GM12878 (cell line): ENCODE data around the gene SLC34A1. TPM values are rescaled to one million over a fixed set of nuclear protein-coding genes. Genes with fewer than 3 reads are reported as not detected.
A peak's percentile ranks its signal among the peaks of the same experiment; 100 is the strongest.

Experiments
- BRCA1 ChIP-seq: IDR thresholded peaks from 2 replicates; pipeline ENCODE4 v1.6.1; 2011; ENCODE audit warnings: low read depth, low read length, improper control_type of control experiment
- CHD2 ChIP-seq: IDR thresholded peaks from 2 replicates; pipeline ENCODE4 v1.6.1; 2011; ENCODE audit warnings: low read depth, low read length, improper control_type of control experiment, borderline replicate concordance
- CREB1 ChIP-seq: IDR thresholded peaks from 2 replicates; pipeline ENCODE4 v1.6.1; 2012; ENCODE audit warnings: low read depth, mild to moderate bottlenecking, inconsistent platforms
- CUX1 ChIP-seq: IDR thresholded peaks from 2 replicates; pipeline ENCODE4 v1.6.1; 2012; ENCODE audit warnings: improper control_type of control experiment, low read depth, low read length; ENCODE audit not compliant: insufficient replicate concordance
- EGR1 ChIP-seq, 2 experiments: IDR thresholded peaks; 1 replicate in 1 of 2; 2 replicates in 1 of 2; pipeline ENCODE4 v1.6.1; 2011 to 2012; ENCODE audit warnings: low read depth in 2 of 2, low read length in 2 of 2, borderline replicate concordance in 1 of 2, mild to moderate bottlenecking in 1 of 2, moderate library complexity in 1 of 2
- EZH2 ChIP-seq: IDR thresholded peaks from 2 replicates; pipeline ENCODE4 v1.6.1; 2012; ENCODE audit warnings: low read depth, mild to moderate bottlenecking, control low read depth, inconsistent platforms, low read length, borderline replicate concordance; ENCODE audit not compliant: control insufficient read depth
- NR2C2 ChIP-seq: IDR thresholded peaks from 2 replicates; pipeline ENCODE4 v1.6.1; 2011; ENCODE audit warnings: borderline replicate concordance, low read depth; ENCODE audit not compliant: control insufficient read depth, insufficient read length
- PAX8 ChIP-seq: fragments of 450-650 bp; IDR thresholded peaks from 2 replicates; pipeline ENCODE4 v1.6.1; 2017; ENCODE audit warnings: mild to moderate bottlenecking, moderate library complexity
- RCOR1 ChIP-seq: conservative IDR thresholded peaks from 2 replicates; pipeline ENCODE4 v1.6.1; 2012; ENCODE audit warnings: low read depth, low read length, improper control_type of control experiment
- STAT3 ChIP-seq: IDR thresholded peaks from 2 replicates; pipeline ENCODE4 v1.6.1; 2011; ENCODE audit warnings: low read depth, low read length, improper control_type of control experiment
- SUZ12 ChIP-seq: fragments of 200-600 bp; sonication (generic); IDR thresholded peaks from one replicate; pipeline ENCODE4 v1.6.1; 2018; ENCODE audit warnings: antibody characterized with exemption, mild to moderate bottlenecking; ENCODE audit not compliant: unreplicated experiment
- USF1 ChIP-seq: IDR thresholded peaks from 2 replicates; pipeline ENCODE4 v1.6.1; 2011; ENCODE audit warnings: borderline replicate concordance, low read depth, mild to moderate bottlenecking, moderate library complexity, mixed read lengths, low read length; ENCODE audit not compliant: insufficient read depth; ENCODE audit errors: extremely low read length
- ZBED1 ChIP-seq: IDR thresholded peaks from 2 replicates; pipeline ENCODE4 v1.6.1; 2016; ENCODE audit warnings: borderline replicate concordance
- polyA plus RNA-seq, 11 experiments: library from polyadenylated mRNA; depleted of rRNA in 4 of 11; unstranded in 6 of 11; stranded (reverse) in 5 of 11; fragments of >200 nt; fragmentation: Nextera tagmentation in 4 of 11; fragmentation: Illumina TruSeq in 1 of 11; extraction: Ambion mirVana in 4 of 11; extraction: Trizol in 1 of 11; gene quantifications; 1 replicate in 1 of 11; 2 replicates in 10 of 11; pipeline versions ENCODE4 v1.2.1 to v1.2.3, GENCODE V29; 2011 to 2016; ENCODE audit warnings: inconsistent platforms in 2 of 11, missing spikeins in 2 of 11, low read depth in 1 of 11
- total RNA-seq, 4 experiments: library from RNA; depleted of rRNA in 3 of 4; stranded (reverse); fragments of >200 nt in 3 of 4; fragmentation: Illumina TruSeq in 1 of 4; extraction: Trizol in 1 of 4; gene quantifications; 2 replicates each; pipeline versions ENCODE4 v1.2.1 to v1.2.3, GENCODE V29; 2013 to 2021
- TF ChIP-seq, protein P1 (sequence below): fragments of 450-650 bp; IDR thresholded peaks from 2 replicates; pipeline ENCODE4 v1.6.1; 2018; ENCODE audit warnings: mild to moderate bottlenecking, low read depth, moderate library complexity; ENCODE audit not compliant: partially characterized antibody
- TF ChIP-seq, protein P2 (sequence below): fragments of 450-650 bp; formaldehyde crosslinking; IDR thresholded peaks from 2 replicates; pipeline ENCODE4 v1.5.0; 2022; ENCODE audit warnings: mild to moderate bottlenecking, missing genetic modification characterization

Gene SLC34A1
- total and polyA plus RNA-seq, 10 of the 15 experiments (the other 5 are each of a cell fraction or from before 2014, with no cell fraction given), result 0.03 to 0.14 (median 0.09) TPM; not detected in 2

DNA sequence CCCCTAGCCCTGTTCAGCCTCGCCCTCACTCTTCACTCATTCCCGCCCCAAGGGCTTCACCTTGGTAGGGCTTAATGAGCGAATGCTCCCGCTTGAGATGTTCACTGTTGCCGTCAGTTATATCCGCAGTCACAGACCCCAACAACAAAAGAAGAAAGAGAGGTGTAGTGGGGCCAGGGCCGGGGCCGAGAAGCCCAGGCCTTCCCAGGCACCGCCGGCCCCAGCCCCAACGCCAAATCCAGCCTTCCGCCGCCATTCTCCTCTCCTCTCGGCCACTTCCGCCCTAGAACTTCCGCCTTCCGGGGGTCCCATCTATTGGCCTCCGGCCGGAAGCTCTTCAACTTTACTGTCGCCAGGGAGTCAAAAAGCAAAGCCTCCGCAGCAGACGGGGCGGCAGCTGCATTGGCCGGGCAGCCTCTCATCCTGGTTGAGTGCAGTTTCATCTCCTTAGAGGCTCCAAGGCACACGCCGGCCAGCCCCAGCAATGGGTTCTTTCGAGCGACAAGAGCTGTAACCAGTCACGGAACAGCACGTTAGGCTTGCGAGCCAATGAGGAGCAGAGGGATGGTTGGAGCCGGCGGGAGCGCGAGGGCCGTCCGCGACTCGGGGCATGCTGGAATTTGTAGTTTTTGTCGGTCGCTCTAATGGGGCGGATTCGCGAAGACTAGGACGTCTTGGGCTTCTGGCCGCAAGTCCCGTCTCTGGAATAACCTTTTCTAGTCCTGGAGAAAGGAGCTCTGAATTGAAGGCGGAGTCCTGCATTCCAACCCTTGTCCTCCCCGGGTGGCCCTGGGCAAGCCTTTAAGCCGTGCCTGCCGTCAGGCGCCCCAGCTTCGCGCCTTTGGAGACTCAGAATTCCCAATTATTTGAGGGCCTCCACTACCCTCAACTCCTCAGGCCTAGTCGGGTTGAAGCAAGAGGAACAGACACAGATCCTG is 32.6 kb upstream of the SLC34A1 start, which contains the start of gene LMAN2 (continued):
- TF ChIP-seq, protein P1, sequence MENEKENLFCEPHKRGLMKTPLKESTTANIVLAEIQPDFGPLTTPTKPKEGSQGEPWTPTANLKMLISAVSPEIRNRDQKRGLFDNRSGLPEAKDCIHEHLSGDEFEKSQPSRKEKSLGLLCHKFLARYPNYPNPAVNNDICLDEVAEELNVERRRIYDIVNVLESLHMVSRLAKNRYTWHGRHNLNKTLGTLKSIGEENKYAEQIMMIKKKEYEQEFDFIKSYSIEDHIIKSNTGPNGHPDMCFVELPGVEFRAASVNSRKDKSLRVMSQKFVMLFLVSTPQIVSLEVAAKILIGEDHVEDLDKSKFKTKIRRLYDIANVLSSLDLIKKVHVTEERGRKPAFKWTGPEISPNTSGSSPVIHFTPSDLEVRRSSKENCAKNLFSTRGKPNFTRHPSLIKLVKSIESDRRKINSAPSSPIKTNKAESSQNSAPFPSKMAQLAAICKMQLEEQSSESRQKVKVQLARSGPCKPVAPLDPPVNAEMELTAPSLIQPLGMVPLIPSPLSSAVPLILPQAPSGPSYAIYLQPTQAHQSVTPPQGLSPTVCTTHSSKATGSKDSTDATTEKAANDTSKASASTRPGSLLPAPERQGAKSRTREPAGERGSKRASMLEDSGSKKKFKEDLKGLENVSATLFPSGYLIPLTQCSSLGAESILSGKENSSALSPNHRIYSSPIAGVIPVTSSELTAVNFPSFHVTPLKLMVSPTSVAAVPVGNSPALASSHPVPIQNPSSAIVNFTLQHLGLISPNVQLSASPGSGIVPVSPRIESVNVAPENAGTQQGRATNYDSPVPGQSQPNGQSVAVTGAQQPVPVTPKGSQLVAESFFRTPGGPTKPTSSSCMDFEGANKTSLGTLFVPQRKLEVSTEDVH, result peak; percentile 99
- no peak for TF ChIP-seq STAT3
- peak; percentile 39 to 48; a peak in 2 of 3 replicates for TF ChIP-seq EGR1 (IDR thresholded peaks at IDR 0.05; ENCODE audit: borderline replicate concordance in 1 of 2, low read depth in 2 of 2, low read length in 2 of 2)
- TF ChIP-seq CREB1, result peak; percentile 82
- no peak for TF ChIP-seq NR2C2
- TF ChIP-seq EZH2, result no peak
- TF ChIP-seq SUZ12, result no peak
- no peak for TF ChIP-seq CUX1
- TF ChIP-seq, protein P2, sequence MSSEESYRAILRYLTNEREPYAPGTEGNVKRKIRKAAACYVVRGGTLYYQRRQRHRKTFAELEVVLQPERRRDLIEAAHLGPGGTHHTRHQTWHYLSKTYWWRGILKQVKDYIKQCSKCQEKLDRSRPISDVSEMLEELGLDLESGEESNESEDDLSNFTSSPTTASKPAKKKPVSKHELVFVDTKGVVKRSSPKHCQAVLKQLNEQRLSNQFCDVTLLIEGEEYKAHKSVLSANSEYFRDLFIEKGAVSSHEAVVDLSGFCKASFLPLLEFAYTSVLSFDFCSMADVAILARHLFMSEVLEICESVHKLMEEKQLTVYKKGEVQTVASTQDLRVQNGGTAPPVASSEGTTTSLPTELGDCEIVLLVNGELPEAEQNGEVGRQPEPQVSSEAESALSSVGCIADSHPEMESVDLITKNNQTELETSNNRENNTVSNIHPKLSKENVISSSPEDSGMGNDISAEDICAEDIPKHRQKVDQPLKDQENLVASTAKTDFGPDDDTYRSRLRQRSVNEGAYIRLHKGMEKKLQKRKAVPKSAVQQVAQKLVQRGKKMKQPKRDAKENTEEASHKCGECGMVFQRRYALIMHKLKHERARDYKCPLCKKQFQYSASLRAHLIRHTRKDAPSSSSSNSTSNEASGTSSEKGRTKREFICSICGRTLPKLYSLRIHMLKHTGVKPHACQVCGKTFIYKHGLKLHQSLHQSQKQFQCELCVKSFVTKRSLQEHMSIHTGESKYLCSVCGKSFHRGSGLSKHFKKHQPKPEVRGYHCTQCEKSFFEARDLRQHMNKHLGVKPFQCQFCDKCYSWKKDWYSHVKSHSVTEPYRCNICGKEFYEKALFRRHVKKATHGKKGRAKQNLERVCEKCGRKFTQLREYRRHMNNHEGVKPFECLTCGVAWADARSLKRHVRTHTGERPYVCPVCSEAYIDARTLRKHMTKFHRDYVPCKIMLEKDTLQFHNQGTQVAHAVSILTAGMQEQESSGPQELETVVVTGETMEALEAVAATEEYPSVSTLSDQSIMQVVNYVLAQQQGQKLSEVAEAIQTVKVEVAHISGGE (CRISPR knock-in tag), result peak; percentile 91
- TF ChIP-seq CHD2, result peak; percentile 95
- TF ChIP-seq BRCA1, result no peak; the same call in 1 of the 2 replicates
- TF ChIP-seq PAX8, result no peak
- TF ChIP-seq USF1, result no peak
- TF ChIP-seq RCOR1, result no peak
- no peak for TF ChIP-seq ZBED1
